GM18508 (cell line): ENCODE results near the gene YKT6.

Source experiments
- ATAC-seq: cut with Tn5 transposase; IDR thresholded peaks from one replicate; pipeline ENCODE4 v1.9.1; 2021; ENCODE audit warnings: moderate number of reproducible peaks; ENCODE audit not compliant: insufficient read depth, unreplicated experiment

YKT6 gene

DNA sequence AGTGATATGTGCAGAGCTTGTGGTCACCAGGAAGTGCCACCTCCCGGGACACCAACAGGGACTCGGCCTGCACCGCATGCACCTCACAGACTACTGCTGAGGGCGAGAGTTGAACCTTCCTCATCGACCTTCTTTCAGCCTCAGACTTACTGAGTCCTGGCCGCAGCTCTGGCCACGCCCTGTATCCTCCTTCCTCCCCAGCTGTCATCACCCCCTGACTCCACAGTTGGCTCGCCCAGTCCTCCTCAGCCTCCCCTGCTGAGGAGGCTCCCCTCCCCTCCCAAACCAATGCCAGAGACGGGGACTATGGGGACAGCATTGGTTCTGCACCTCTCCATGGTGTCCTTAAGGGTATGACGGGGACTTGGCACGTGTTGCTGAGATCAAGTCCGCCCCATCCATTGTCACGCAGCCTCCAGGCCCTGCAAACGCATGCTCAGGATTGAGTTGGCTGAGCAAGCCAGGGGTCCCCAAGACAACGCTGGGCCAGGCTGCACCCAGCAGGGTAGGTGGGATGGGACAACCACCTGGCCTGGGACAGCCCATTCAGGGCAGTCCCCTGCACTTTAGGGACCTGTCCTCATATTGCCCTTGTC is 49.0 kb downstream of the YKT6 start:
- ATAC-seq: no peak

DNA sequence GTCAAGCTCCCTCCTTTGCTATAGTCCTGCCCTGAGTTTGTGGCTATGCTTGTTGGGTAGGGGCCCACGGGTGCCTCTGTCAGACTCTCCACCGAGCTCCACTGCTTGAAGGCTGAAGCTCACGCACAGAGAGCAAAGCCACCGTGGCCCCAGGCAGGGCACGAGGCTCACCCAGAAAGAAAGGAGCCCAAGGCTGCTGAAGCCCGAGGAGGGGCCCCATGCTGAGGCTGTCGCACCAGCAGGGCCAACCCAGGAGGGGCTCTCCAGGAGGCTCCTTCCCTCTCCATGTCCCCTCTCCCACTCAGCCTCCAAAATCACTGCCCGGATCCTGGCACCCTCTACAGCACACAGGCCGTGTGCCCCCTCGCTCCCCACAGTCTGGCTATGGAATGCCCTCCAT is 50.5 kb downstream of the YKT6 start:
- no peak for ATAC-seq

GRCh38 chr7:44251881-44252280 is 51.1 kb downstream of the YKT6 start:
- ATAC-seq: no peak

DNA sequence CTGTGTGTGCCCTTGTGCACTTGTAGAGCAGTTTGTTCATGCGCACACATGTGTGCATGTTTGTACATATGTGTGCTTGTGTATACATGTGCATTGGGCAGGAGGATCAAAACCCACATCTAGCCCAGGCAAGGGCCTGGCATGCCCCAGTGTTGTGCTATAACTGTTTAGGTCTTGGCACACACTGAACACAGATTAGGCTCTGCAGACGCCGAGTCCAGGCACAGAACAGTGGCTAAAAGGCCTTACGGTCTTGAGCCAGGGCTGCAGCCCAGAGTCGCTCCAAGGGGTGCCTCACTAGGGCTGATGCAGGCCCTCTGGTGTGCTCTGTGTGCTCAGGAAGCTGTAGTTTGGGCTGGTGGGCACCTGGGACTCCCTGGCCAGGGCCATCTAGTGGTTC is 55.7 kb downstream of the YKT6 start:
- ATAC-seq: no peak

DNA sequence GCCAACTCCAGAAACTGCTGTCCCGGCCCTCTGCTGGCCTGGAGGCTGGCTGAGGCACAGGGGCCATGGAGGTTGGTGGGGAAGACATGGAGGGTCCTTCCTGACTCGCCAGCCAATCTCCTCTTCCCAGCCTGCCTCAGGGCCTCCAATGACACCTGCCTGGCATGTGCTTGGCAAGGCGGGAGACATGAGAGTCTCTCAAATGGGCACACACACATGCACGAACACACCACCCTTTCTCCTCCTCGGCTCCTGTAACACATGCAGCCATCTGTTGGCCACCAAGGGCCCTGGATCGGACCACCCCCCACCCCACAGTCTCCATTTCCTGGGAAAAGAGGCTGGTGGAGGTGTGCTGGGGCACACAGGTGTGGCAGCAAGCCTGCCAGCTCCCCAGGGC is 56.4 kb downstream of the YKT6 start:
- no peak for ATAC-seq

DNA sequence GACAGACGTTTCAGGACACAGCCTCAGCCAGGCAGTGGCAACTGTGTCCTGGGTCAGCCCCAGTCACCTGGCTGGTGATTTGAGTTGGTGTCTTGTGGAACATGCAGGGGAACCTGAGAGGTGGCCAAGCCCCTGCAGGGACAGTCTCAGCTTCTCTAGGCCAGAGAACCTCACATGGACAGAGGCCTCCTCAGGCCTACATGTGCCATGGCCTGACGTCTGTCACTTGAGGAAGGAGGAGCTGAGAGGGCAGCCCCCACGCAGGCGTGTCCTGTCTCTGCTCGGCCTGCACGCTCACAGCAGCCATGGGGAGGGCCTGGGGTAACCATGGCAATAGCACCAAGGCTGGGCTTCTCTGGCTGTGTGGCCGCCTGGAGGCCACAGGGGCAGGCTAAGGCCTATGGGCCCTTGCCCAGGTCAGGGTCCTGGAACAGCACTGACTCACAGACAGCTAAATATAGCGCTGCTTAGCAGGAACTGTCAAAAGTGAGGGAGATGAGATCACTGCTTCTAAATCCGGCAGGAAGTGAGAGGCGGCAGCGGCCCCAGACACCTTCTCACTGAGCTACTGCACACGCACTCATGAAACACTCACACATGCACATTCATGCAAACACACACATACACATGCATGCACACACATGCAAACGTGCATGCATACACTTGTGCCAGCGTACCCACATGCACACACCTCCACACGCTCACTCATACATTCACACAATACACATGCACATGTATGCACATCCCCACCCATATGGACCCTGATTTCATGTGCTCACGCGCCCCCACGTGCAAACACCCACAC is 57.0 kb downstream of the YKT6 start:
- ATAC-seq: peak; percentile 87

GRCh38 chr7:44258423-44258760 is 57.6 kb downstream of the YKT6 start:
- no peak for ATAC-seq

DNA sequence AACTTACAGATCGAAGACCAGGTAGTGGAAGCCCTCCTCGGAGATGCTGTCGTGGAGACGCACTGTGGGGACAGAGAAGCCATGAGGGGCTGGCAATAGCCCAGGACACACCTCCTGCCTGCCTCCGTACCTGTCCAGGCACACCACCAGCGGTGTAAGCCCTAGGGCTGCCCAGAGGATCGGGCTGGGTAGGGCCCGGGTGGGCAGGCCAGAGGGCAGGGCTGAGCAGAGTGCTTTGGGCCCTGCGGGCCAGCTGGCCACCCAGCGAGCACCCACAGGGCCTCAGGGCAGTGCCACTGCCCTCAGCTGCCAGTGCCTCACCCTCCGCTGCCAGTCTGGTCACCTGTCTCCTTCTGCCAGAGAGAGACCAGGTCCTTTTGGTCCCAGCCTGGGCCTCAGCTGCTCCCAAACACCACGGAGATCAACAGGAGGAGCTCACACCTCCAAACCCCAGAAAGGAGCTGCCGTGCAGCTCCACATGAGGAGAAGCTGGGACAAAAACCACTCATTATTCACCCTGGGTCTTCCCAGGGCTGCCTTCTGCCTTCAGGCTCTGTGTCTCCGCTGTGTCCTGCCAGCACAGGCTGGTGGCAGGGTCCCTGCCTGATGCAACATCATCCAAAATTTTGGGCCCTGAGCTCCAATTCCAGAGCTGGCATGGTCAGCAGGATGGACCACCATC is 58.2 kb downstream of the YKT6 start:
- no peak for ATAC-seq

GRCh38 chr7:44259547-44260457 is 59.0 kb downstream of the YKT6 start:
- ATAC-seq: no peak

DNA sequence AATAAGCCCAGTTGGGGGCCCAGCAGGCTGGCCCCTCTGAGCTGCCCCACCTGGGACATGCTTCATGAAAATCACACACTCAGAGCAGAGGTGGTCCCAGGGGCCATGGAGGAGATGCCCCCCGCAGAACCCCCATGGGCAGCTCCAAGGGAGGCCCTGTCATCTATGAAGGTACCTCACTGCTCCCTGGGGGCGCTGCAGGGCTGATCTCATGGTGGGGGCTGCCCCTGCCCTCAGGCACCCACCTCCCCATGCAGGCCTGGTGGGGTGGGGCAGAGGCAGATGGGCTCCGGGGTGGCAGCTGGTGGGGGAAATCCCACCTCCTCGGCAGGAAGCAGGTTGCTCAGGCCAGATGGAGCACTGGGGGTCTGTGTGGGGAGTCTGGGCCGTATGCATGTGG is 60.5 kb downstream of the YKT6 start:
- no peak for ATAC-seq

- no peak for ATAC-seq
Measured at GRCh38 chr7:44262031-44262430, 61.3 kb downstream of the YKT6 start.

- ATAC-seq: no peak
Measured at GRCh38 chr7:44263326-44264082, 62.7 kb downstream of the YKT6 start.
